Esophagus squamous epithelium (tissue), 5 donors: Measurements from ENCODE around the gene GPHN. TPM values are rescaled to one million over a fixed set of nuclear protein-coding genes. Genes with fewer than 3 reads are reported as not detected.

Experiments
- DNase-seq: peaks from one replicate; lab custom pipeline; 2025; lab: John Stamatoyannopoulos, UW
- H3K27ac ChIP-seq, 4 donors: fragments of 200-600 bp; sonication (generic); one replicate each; pipeline ENCODE4 v1.5.1; 2016 to 2019; ENCODE audit warnings: mild to moderate bottlenecking in 1 of 4
- H3K27me3 ChIP-seq, 4 donors: fragments of 200-600 bp; sonication (generic); 1 replicate in 3 of 4; 2 replicates in 1 of 4; pipeline versions ENCODE4 v1.5.1 to v1.6.0; 2017 to 2021; ENCODE audit warnings: antibody characterized with exemption in 1 of 4
- H3K36me3 ChIP-seq, 3 donors: fragments of 200-600 bp; sonication (generic); one replicate each; pipeline ENCODE4 v1.5.1; 2016 to 2019
- H3K4me1 ChIP-seq, 3 donors: fragments of 200-600 bp; sonication (generic); one replicate each; pipeline ENCODE4 v1.5.1; 2017 to 2019
- H3K4me3 ChIP-seq, 4 donors: fragments of 200-600 bp; sonication (generic); 1 replicate in 3 of 4; 2 replicates in 1 of 4; pipeline ENCODE4 v1.5.1; 2016 to 2019; ENCODE audit warnings: mild to moderate bottlenecking in 2 of 4, moderate library complexity in 1 of 4
- H3K9me3 ChIP-seq, 3 donors: fragments of 200-600 bp; sonication (generic); one replicate each; pipeline ENCODE4 v1.5.1; 2016 to 2019
- POLR2A ChIP-seq, 4 donors: fragments of 450-650 bp; IDR thresholded peaks; one replicate each; pipeline ENCODE4 v1.6.1; 2017; ENCODE audit warnings: antibody characterized with exemption in 4 of 4, mild to moderate bottlenecking in 4 of 4, moderate library complexity in 3 of 4
- WGBS, 2 donors: methylation state at CpG; one replicate each; pipeline ENCODE4 v1.1.5; 2018; 5-methylcytosine and 5-hydroxymethylcytosine counted together
- intact Hi-C: fragments of 100-400 bp; cut with DNase I; formaldehyde crosslinking; loops from one replicate; pipeline ENCODE4 v1.15.0; 2022
- total RNA-seq, 4 donors: library from RNA; depleted of rRNA; stranded (reverse); fragments of >200 nt; gene quantifications; one replicate each; pipeline ENCODE4 v1.1.0, GENCODE V29; 2016
- TF ChIP-seq, protein P1 (sequence below), 6 experiments: fragments of 450-650 bp in 4 of 6; fragments of 200-600 bp in 2 of 6; sonication (generic) in 2 of 6; IDR thresholded peaks; one replicate each; pipeline ENCODE4 v1.5.1; 2016 to 2019; ENCODE audit warnings: antibody characterized with exemption in 6 of 6, mild to moderate bottlenecking in 4 of 6, moderate library complexity in 4 of 6
- donor health status: DM: yes; HTN: yes; CAD: no.

The GPHN gene
- total RNA-seq, 4 donors from 2014 or later: 8.3 to 28.4 (median 12.8) TPM

DNA sequence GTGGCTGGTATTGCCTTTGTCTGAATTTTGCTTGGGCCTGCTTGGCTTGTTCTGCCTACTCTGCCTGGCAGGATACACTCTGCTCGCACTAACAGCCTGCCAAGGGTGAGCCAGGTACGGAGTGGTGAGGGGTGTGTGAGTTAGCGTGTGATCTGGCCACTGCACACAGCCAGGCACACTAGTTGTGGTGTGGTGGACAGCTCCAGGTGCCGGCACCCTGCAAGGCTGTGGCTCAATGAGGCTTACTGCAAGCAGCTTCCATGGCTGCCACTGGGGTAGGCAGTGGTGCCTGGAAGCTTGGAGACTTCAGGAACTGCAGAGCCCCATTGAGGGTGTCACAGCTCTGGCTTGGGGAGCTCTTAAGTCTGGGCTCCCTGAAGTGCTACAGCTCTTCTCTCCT, 87.4 kb downstream of the GPHN start:
- H3K27me3 ChIP-seq: no peaks in the 10 kb centered on the region
- WGBS, 2 donors: 87 to 100% methylated on average over 3 of the region's 4 CpGs
- H3K4me3 ChIP-seq: no peak overlapping the region
- H3K4me1 ChIP-seq: no peaks in the 10 kb centered on the region
- DNase-seq: no peak
- no peaks in the 10 kb centered on the region for H3K36me3 ChIP-seq
- H3K27ac ChIP-seq: no peak overlapping the region
- peaks cover 0 to 7% (median 0%) of the 10 kb centered on the region in 3 donors for H3K9me3 ChIP-seq
- no peak for TF ChIP-seq POLR2A (IDR thresholded peaks at IDR 0.05)
- TF ChIP-seq, protein P1, sequence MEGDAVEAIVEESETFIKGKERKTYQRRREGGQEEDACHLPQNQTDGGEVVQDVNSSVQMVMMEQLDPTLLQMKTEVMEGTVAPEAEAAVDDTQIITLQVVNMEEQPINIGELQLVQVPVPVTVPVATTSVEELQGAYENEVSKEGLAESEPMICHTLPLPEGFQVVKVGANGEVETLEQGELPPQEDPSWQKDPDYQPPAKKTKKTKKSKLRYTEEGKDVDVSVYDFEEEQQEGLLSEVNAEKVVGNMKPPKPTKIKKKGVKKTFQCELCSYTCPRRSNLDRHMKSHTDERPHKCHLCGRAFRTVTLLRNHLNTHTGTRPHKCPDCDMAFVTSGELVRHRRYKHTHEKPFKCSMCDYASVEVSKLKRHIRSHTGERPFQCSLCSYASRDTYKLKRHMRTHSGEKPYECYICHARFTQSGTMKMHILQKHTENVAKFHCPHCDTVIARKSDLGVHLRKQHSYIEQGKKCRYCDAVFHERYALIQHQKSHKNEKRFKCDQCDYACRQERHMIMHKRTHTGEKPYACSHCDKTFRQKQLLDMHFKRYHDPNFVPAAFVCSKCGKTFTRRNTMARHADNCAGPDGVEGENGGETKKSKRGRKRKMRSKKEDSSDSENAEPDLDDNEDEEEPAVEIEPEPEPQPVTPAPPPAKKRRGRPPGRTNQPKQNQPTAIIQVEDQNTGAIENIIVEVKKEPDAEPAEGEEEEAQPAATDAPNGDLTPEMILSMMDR (IDR thresholded peaks at IDR 0.05): no peak
- intact Hi-C loops: no loop called here

DNA sequence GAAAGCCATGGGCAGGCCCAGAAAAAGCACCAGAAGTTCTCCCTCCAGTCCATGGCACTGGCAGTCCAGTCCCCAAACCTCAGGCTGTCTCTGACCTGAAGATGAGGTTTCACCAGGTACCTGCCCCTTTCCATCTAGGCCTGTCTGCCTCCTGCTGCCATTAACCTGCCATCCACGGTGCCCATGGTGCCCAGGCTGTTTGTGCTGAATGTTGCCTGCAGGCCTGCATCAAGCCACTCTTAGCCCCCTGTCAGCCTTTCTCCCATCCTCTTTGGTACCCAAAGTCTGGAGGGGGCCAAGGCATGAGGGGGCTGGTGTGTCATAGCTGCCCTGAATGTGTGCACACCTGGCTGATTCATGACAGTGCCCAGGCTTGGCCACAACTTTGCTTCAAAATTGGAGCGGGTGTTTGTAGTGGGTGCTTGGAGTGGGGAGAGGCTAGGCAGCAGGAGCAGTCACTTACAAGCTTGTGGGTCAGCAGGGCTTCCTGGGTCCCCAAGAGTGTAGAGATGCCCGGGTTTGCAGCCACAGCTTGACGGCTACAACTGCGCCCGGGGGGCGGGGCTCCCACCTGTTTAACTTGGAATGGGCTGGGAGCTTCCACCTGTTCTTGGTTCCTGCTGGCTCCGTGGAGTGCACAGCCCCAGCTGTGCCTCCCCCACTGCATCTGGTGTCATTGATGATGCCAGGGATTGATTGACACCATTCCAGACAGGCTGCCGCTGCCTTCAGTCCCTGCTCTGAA, 88.5 kb downstream of the GPHN start:
- H3K27me3 ChIP-seq: no peaks in the 10 kb centered on the region
- peaks cover 0 to 4% (median 0%) of the 10 kb centered on the region in 3 donors for H3K9me3 ChIP-seq
- DNase-seq: no peak
- H3K36me3 ChIP-seq: no peaks in the 10 kb centered on the region
- TF ChIP-seq, protein P1 (IDR thresholded peaks at IDR 0.05): no peak
- TF ChIP-seq POLR2A (IDR thresholded peaks at IDR 0.05): no peak
- H3K4me1 ChIP-seq: no peaks in the 10 kb centered on the region
- no peak overlapping the region for H3K27ac ChIP-seq
- 95 to 100% methylated on average over 7 of the region's 9 CpGs for WGBS, 2 donors
- no peak overlapping the region for H3K4me3 ChIP-seq
- intact Hi-C loops: no loop called here

DNA sequence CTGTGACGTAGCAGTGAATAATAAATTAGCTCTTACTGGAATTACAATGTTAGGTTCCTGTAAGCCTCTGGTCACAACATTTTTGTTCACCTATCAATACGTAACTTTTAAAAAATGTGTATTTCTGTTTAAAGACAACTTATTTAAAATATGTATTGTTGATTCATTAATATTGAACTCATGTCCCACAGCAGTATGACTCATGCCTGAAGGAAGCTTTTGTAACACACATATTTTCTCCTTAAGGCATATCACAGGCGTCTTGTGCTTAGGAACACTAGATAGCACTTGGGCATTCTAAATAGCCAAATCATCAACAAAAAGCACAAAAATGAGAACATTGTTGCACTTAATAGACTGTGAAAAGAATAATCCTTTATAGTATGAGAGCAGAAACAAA, 92.5 kb downstream of the GPHN start:
- TF ChIP-seq, protein P1 (IDR thresholded peaks at IDR 0.05): no peak
- TF ChIP-seq POLR2A (IDR thresholded peaks at IDR 0.05): no peak
- WGBS, 2 donors: 62 to 67% methylated on average over 3 of the region's 3 CpGs
- no peaks in the 10 kb centered on the region for H3K27me3 ChIP-seq
- H3K4me3 ChIP-seq: no peak overlapping the region
- DNase-seq: no peak
- H3K36me3 ChIP-seq: no peaks in the 10 kb centered on the region
- intact Hi-C loops: no loop called here
- H3K9me3 ChIP-seq: peaks cover 0 to 2% (median 0%) of the 10 kb centered on the region in 3 donors
- H3K4me1 ChIP-seq: no peaks in the 10 kb centered on the region
- H3K27ac ChIP-seq: no peak overlapping the region

DNA sequence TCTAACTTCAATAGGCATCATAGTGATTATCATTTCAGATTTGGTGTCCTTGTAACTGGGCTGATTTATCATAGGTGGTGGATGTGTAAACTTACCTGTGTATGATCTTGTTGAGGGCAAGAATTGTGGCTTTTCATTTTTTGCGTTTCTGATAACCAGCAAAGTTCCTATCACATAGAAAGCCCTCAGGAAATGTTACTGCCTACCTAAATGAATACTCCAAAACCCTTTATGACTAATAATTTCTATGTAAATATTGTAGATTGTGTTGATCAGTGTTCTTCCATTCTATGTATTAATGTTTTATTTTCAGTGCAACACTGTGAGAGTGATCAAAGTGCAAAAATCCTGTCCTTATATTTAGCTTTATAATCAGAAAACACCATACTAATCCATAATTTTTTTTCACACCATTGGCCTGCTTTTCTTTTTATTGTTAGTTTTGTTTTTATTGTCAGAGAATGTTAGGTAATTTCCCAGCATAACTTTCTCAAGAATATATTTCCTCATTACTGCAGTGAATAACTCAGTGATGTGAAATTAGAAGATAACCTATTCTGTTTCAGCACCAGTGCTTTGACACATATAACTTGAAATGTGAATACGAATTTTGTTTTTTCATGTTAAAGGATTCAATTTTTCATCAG, 94.1 kb downstream of the GPHN start:
- TF ChIP-seq, protein P1 (IDR thresholded peaks at IDR 0.05): no peak
- no peak for TF ChIP-seq POLR2A (IDR thresholded peaks at IDR 0.05)
- H3K4me1 ChIP-seq: no peaks in the 10 kb centered on the region
- H3K27ac ChIP-seq: no peak overlapping the region
- WGBS, 2 donors: 30 to 32% methylated on average over 2 of the region's 2 CpGs
- no peaks in the 10 kb centered on the region for H3K36me3 ChIP-seq
- no peaks in the 10 kb centered on the region for H3K9me3 ChIP-seq
- DNase-seq: no peak
- H3K4me3 ChIP-seq: no peak overlapping the region
- no peaks in the 10 kb centered on the region for H3K27me3 ChIP-seq
- intact Hi-C loops: no loop called here

DNA sequence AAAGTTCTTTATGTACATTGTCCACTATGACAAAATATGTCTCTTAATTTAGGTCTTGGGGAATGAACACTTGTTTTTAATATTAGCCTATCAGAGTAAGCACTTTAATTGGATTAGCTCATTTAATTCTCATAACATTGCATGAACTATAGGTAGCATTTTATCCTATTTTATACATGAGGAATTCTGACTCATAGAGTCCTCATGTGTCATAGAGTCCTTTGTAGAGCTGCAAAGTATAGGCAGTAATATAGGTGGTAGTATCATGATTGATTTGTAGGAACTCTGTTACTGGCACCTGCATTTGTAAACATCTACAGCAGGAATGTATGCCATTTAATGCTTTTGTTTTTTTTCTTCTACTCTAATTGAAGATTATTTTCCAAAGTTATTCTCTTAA, 96.0 kb downstream of the GPHN start:
- intact Hi-C loops: no loop called here
- no peak overlapping the region for H3K4me3 ChIP-seq
- H3K4me1 ChIP-seq: no peaks in the 10 kb centered on the region
- no peak overlapping the region for H3K27ac ChIP-seq
- TF ChIP-seq POLR2A (IDR thresholded peaks at IDR 0.05): no peak
- TF ChIP-seq, protein P1 (IDR thresholded peaks at IDR 0.05): no peak
- no peaks in the 10 kb centered on the region for H3K36me3 ChIP-seq
- no peak for DNase-seq
- H3K27me3 ChIP-seq: no peaks in the 10 kb centered on the region
- no peaks in the 10 kb centered on the region for H3K9me3 ChIP-seq
